NCI-H1092 treated with DMSO at 0.1 percent for 48 hours (cell line): ENCODE results near the gene DLX2.
"Not testable (repeated sequence)": the region's sequence is repeated elsewhere in the genome, so short reads cannot be mapped to it uniquely, and the experiment has no call there.

Experiments
- DNase-seq: peaks from one replicate; lab custom pipeline; 2025; lab: John Stamatoyannopoulos, UW

The DLX2 gene

GRCh38 chr2:172102391-172103359 lies at the start of gene DLX2:
Gene DLX2 (minus strand): TSS chr2:172102900. CDS start chr2:172102538, 362 bp downstream.
- DNase-seq: peak; percentile 94

DNA sequence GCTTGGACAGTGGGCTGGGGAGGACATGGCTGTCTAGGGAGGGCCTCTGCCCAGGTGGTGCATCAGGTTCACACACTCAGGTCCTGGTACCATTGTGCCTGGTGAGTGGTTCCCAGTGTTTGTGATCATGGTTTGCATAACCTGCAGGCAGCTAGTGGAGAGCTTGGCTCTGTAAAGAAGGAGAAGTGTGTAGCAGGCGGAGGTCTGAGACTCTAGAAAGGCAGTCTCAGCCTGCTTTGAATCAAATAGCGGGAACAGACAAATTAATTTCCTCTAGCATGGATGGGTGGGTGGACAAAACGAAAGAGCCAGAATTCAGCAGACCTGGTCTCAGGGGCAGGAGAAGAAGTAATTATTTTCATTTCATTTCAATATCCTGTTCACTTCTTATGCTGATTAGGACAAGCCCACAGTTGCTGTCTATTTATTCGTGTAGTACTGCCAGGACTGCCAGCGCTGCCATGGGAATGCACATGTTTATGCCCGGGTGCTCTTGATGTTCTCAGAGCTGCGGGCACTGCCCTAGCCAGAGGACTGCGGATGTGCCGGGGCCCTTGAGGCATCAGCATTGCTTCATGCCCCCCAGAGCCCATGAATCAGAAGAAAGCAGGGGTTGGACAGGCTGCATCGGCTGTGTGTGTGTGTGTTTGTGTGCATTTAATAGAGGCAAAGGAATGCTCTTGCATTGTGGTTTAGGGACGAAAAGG lies 45.4 kb upstream of the DLX2 start:
- no peak for DNase-seq

GRCh38 chr2:172143817-172144216 lies 41.1 kb upstream of the DLX2 start:
- DNase-seq: no peak

DNA sequence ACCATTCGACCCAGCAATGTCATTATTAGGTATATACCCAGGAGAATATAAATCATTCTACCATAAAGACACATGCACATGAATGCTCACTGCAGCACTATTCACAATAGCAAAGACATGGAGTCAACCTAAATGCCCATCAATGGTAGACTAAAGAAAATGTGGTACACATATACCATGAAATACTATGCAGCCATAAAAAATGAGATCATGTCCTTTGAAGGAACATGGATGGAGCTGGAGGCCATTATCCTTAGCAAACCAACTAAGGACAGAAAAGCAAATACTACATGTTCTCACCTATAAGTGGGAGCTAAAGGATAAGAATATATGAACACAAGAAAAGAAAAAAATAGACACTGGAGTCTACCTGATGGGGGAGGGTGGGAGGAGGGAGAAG lies 36.0 kb upstream of the DLX2 start:
- DNase-seq: not testable (repeated sequence)

DNA sequence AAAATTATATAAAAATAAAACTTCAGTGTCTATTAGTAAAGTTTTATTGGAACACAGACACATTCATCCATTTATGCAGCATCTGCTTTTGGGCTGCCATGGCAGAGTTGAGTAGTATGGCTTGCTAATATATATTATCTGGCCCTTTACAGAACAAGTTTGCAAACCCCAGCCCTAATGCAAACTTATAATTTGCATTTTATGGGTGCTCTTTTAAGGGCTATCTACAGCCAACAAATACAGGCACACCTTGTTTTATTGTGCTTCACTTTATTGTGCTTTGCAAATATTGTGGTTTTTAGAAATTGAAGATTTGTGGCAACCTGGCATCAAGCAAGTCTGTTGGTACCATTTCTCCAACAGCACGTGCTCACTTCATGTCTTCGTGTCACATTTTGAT lies 35.2 kb upstream of the DLX2 start:
- DNase-seq: no peak

DNA sequence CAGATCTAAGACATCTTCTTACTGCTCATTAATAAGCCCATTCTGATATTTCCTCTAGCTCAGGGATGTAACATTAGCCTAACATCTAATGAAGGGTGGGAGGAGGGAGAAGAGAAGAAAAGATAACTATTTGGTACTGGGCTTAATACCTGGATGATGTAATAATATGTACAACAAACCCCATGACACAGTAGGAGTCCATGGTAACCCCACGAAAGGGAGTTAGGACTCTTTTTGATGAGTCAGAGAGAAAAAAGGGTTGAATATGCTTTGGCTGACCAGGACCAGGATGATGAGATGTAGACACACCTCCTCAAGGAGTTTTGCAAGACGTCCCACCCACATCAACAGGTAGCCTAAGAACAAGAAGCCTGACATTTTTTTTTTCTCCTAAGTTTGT lies 34.4 kb upstream of the DLX2 start:
- DNase-seq: no peak

GRCh38 chr2:172135446-172135845 lies 32.7 kb upstream of the DLX2 start:
- no peak for DNase-seq

- DNase-seq: no peak
Measured at GRCh38 chr2:172134270-172134669, 31.6 kb upstream of the DLX2 start.

DNA sequence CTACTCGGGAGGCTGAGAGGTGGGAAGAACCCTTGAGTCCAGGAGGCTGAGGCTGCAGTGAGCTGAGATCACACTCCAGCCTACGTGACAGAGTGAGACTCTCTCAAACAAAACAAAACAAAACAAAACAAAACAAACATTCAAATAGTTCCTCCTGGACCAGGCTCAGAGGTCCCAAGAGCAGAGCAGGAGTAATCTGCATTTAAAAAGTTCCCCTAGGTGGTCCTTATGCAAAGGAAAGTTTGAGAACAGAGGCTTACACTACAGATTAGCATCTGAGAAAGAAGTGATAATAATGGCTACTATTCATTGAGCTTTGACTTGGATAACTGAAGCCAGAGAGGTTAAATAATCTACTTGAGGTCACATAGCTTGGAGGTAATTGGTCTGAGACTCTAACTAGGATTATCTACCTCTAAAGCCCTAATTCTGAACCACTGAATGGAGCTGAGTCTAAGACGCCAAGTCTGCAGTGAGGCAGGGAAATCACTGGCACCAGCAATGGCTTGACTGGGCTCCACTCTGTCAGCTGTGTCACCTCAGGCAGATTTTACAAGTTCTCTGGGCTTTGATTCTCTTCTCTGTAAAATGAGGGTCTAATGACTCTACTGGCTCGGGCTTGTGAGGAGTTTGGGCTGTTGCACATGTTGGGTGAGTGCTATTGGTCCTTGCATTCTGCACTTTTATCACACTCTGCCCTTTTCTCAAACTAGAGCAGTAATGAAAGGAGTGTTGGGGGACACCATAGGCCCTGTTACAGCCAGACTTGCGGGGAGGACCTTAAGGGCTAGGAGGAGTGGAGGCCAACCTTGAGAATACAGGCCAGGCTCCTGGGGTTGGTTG lies 29.2 kb upstream of the DLX2 start:
- no peak for DNase-seq

DNA sequence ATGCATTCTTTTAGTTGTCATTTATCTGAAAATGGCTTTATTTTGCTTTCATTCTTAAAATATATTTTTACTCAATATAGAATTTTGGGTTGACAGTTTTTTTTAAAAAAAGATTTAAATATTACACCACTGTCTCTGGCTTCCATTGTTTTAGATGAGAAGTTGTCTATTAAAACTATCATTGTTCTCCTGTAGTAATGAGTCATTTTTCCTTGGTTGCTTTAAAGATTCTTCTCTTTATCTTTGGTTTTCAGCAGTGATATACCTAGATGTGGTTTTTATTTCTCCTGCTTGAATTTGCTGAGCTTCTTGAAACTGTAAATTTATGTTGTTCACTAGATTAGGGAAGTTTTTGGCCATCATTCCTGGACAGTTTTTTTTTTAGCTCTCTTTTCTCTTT lies 26.7 kb upstream of the DLX2 start:
- DNase-seq: no peak

GRCh38 chr2:172128484-172128883 lies 25.8 kb upstream of the DLX2 start:
- no peak for DNase-seq

DNA sequence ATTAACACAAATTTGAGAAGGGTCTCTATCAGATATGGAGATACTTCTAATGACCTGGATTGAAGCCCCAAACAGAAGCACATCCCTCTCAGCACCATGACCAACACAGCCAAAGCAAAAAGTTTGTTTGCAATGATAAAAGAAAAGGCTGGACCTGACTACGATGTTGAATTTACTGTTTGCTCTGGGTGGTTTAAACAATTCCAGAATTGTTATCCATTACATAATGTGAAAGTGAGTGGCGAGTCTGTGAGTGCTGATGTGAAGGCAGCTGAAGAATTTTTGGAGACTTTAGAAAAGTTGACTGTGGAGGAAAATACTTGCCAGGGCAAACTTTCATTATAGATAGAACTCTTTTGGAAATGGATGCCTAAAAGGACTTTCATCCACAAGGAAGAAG lies 17.4 kb upstream of the DLX2 start:
- no peak for DNase-seq

DNA sequence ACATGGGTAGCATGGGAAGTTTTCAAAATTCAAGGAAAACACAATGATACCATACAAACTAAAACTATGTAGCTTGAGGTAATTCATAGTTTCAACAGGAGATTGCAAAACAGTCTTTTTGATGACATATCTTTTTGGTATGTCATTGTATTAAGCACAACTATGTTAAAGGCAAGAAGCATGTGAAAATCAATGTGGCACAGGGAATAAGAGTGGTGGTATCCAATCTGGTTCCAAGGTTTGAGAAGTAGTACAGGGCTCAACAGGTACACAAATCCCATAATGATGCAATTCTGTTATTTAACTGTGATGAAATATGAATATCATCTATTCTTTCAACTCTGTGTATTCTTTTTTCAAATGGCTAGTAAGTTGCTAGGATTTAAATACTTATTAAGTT lies 16.4 kb upstream of the DLX2 start:
- DNase-seq: no peak

GRCh38 chr2:172116107-172116506 lies 13.4 kb upstream of the DLX2 start:
- no peak for DNase-seq

DNA sequence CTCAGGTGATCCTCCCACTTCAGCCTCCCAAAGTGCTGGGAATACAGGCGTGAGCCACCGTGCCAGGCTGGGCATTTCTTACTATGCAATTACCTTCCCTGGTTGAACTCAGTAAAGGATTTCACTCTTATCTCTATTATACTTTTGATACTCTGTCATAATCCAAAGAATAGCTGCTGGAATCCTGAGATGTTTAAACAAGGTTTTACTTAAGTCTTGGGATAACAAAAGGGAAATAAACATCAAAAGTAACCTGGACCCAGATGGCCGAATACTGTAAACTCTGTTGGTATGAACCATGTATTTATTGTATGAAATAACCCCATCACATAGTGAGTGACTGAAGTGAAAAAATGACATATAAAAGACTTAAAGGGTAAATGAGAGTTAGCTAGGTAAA lies 11.9 kb upstream of the DLX2 start:
- DNase-seq: no peak

GRCh38 chr2:172114176-172114575 lies 11.5 kb upstream of the DLX2 start:
- not testable (repeated sequence) for DNase-seq

GRCh38 chr2:172113617-172114016 lies 10.9 kb upstream of the DLX2 start:
- DNase-seq: no peak

- DNase-seq: no peak
Measured at GRCh38 chr2:172109988-172110811, 7.5 kb upstream of the DLX2 start.

DNA sequence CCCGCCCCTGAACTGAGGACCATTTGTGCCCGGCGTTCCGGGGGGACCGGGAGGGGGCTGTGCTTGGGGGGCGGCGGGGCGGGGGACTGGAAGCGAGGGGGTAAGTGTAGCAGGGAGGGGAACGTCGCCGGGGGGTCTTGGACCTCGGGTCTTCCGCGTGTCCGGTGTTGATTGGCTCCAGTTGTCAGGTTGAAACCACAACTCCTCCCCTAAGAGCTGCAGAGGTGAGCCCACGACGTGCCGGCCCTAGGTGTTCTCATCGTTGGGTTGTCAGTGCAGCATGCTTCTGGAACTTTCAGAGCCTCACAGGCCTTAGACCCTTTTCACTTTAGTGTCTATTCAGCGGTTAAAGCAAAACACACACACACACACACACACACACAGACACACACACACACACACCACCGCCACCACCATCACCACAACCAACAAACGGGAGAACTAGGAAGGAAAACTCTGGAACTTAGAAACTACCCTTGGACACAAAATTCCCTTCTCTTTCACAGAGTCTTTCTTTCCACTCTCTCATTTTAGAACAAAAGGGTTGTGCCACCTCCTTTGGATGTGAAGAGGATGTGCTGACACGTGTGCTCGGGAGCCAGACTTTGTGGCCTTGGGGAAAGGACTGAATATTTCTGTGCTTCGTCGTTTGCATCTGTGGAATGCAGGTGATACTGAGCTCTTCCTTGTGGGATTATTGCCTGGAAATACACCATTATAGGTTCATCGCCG lies 6.7 kb upstream of the DLX2 start:
- DNase-seq: no peak

DNA sequence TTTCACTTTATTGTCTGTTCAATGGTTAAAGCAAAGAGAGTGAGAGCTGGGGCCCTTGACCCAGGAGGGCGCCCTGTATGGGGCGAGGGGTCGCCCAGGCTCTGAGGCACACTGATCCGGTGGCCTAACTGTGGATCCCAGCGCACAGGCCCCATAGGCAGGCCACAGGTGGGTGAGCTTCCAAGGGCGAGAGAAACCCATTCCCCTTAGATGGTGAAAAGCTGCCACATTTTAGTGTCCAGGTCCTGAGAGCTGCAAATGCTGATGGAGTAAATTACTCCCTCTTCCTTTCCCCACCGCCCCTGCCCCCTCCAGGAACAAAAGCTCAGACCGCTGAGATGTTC lies 5.9 kb upstream of the DLX2 start:
- DNase-seq: no peak
